GM06990 (cell line): ENCODE results near the gene MAP2.

Experiments used
- DNase-seq: peaks from one replicate; pipeline ENCODE4 v3.0.0-alpha.2; 2011; ENCODE audit not compliant: insufficient read length; ENCODE audit errors: extremely low read depth
- H3K27me3 ChIP-seq: replicated peaks from 2 replicates; pipeline ENCODE4 v1.6.0; 2011; ENCODE audit warnings: low read length; ENCODE audit not compliant: control insufficient read depth, insufficient read depth
- H3K36me3 ChIP-seq: 2 replicates; pipeline ENCODE4 v1.5.1; 2011; ENCODE audit warnings: low read length; ENCODE audit not compliant: control insufficient read depth, insufficient read depth
- H3K4me3 ChIP-seq: replicated peaks from 2 replicates; pipeline ENCODE4 v1.5.1; 2011; ENCODE audit warnings: low read depth, mild to moderate bottlenecking, control low read depth, low read length
- CTCF ChIP-seq: IDR thresholded peaks from 2 replicates; pipeline ENCODE4 v1.5.1; 2011; ENCODE audit warnings: low read length, control low read depth, mild to moderate bottlenecking, inconsistent platforms; ENCODE audit not compliant: insufficient read depth, poor library complexity, severe bottlenecking

MAP2 gene

DNA sequence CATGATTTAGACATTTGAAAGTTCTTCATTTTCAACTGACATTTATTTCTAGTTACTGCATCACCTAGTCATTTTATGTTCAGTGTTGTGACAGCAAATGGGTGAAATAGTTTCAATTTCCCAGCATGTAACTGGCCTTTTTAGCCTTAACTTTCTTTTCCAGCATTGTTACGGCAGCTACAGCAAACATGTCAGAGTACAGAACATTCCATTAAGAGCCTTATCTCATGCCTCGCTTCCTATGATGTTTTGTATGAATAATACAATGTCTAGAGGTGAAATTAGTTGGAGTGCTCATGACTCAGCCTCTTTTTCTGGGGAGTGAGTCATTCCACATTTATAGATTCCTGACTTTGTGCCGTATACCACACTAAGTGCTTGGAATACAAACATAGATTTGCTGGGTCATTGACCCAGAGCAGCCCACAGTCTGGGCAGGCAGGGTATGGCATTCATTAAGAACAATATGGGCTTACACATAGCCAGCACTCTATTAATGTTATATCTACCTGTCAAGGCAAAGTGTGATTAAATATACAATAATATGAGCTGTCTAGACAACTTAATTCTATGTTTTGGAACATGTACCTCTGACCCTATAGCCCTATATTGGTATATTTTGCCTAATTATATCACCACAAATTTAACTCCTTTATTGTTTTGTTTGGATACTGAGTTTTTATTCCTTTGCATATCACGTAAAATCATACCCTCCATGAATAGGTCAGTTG is 72.2 kb downstream of the MAP2 start:
- TF ChIP-seq CTCF: no peak
- DNase-seq: no peak
- Histone ChIP-seq H3K27me3 (no peaks in the 10 kb centered on the region), H3K4me3 (no peak overlapping the region), H3K36me3 (no peaks in the 10 kb centered on the region)

DNA sequence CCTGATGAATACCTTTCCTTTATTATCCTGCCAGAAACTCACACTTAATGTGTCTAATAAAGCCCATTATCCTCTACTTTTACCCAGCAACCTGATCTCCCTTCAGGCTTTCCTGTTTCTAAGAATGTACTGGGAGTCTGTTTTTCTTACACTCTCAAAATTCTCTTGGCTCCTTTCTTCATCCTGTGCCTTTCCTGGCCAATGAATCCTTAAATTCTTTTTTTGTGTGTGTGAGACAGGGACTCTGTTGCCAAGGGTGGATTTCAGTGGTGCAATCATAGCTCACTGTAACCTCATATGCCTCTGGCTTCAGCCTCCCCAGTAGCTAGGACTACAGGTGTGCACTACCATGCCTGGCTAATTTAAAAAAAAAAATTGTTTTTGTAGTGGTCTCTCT is 72.7 kb downstream of the MAP2 start:
- Histone ChIP-seq H3K4me3 (no peak overlapping the region), H3K27me3 (no peaks in the 10 kb centered on the region), H3K36me3 (no peaks in the 10 kb centered on the region)
- DNase-seq: no peak
- TF ChIP-seq CTCF: no peak

- TF ChIP-seq CTCF: no peak
- no peak overlapping the region for H3K4me3 ChIP-seq
These were observed 74.8 kb downstream of the MAP2 start for GRCh38 chr2:209498614-209499013.

GRCh38 chr2:209499069-209499468 is 75.2 kb downstream of the MAP2 start:
- Histone ChIP-seq H3K4me3 (no peak overlapping the region), H3K27me3 (no peaks in the 10 kb centered on the region), H3K36me3 (no peaks in the 10 kb centered on the region)
- DNase-seq: no peak
- TF ChIP-seq CTCF: no peak

More at GRCh38 chr2:209498614-209499013, 74.8 kb downstream of the MAP2 start:
- Histone ChIP-seq H3K36me3 (no peaks in the 10 kb centered on the region), H3K27me3 (no peaks in the 10 kb centered on the region)
- DNase-seq: no peak

- TF ChIP-seq CTCF: no peak
- Histone ChIP-seq H3K4me3 (no peak overlapping the region), H3K36me3 (no peaks in the 10 kb centered on the region), H3K27me3 (no peaks in the 10 kb centered on the region)
- DNase-seq: no peak
These were observed 77.7 kb downstream of the MAP2 start for GRCh38 chr2:209501579-209501978.

- Histone ChIP-seq H3K36me3 (no peaks in the 10 kb centered on the region), H3K27me3 (no peaks in the 10 kb centered on the region), H3K4me3 (no peak overlapping the region)
- DNase-seq: no peak
- no peak for TF ChIP-seq CTCF
These were observed 81.6 kb downstream of the MAP2 start for GRCh38 chr2:209505410-209505809.
